Measurements from ENCODE around the gene CD320. TPM values are rescaled to one million over a fixed set of nuclear protein-coding genes. Genes with fewer than 3 reads are reported as not detected.
A peak's percentile ranks its signal among the peaks of the same experiment; 100 is the strongest.

The CD320 gene
- total RNA-seq, 1 donor from 2014 or later = 68.5 TPM

DNA sequence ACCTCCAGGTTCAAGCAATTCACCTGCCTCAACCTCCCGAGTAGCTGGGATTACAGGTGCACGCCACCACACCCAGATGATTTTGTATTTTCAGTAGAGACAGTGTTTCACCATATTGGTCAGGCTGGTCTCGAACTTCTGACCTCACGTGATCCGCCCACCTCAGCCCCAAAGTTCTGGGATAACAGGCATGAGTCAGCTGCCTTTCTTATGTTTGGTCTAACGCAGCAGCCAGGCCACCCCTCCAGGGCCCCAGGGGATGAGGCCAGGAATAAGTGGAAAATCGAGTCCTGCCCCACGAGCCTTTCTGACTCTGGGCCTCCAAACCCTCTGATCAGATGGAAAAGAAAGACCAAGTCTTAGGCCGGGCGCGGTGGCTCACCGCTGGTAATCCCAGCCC is 54.5 kb downstream of the CD320 start:
- no peak for DNase-seq (ENCODE audit: low read depth, low spot score)
- H3K36me3 Mint-ChIP-seq (ENCODE audit: low read depth) = peaks cover 2% of the 10 kb centered on the region
- peaks cover 4% of the 10 kb centered on the region for H3K9me3 Mint-ChIP-seq
- TF ChIP-seq, protein P1, sequence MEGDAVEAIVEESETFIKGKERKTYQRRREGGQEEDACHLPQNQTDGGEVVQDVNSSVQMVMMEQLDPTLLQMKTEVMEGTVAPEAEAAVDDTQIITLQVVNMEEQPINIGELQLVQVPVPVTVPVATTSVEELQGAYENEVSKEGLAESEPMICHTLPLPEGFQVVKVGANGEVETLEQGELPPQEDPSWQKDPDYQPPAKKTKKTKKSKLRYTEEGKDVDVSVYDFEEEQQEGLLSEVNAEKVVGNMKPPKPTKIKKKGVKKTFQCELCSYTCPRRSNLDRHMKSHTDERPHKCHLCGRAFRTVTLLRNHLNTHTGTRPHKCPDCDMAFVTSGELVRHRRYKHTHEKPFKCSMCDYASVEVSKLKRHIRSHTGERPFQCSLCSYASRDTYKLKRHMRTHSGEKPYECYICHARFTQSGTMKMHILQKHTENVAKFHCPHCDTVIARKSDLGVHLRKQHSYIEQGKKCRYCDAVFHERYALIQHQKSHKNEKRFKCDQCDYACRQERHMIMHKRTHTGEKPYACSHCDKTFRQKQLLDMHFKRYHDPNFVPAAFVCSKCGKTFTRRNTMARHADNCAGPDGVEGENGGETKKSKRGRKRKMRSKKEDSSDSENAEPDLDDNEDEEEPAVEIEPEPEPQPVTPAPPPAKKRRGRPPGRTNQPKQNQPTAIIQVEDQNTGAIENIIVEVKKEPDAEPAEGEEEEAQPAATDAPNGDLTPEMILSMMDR (conservative IDR thresholded peaks at IDR 0.05) = no peak
- H3K27me3 Mint-ChIP-seq (ENCODE audit: low read depth) = no peaks in the 10 kb centered on the region
- H3K4me1 Mint-ChIP-seq = peaks cover 7% of the 10 kb centered on the region
- H3K4me3 Mint-ChIP-seq = no peak overlapping the region
- H3K27ac Mint-ChIP-seq (ENCODE audit: unreplicated experiment) = no peak overlapping the region

DNA sequence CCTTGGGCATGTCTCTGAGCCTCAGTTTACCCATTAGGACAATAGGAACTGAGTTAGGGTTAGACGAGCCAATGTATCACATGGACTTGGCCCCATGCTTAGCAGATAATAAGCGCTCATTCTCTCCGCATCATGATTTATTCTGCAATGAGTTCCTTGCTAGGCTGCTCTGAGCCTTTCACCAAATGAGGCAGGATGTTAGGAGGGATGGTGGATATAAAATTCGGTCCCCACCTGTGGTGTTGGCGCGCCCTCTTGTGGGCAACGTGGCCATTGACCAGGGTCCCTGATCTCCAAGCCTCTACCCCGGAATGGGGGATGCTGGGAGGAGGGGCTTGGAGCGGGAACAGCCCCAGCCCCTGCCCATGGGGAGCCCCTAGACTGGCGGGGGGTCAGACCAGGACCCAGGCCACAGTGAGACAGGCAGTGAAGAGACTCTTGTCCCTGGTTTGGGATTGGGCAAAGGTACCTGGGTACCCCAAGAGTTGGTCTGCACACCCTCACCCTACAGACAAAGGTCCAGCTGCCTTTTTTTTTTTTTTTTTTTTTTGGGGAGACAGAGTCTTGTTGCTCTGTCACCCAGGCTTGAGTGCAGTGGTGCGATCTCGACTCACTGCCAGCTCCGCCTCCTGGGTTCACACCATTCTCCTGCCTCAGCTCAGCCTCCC is 55.1 kb downstream of the CD320 start:
- Mint-ChIP-seq H3K27ac (ENCODE audit: unreplicated experiment) (no peak overlapping the region), H3K27me3 (ENCODE audit: low read depth) (no peaks in the 10 kb centered on the region), H3K4me3 (no peak overlapping the region), H3K9me3 (peaks cover 10% of the 10 kb centered on the region), H3K36me3 (ENCODE audit: low read depth) (peaks cover 8% of the 10 kb centered on the region), H3K4me1 (peaks cover 8% of the 10 kb centered on the region)
- peak; percentile 97 for DNase-seq (ENCODE audit: low read depth, low spot score)
- TF ChIP-seq, protein P1 (conservative IDR thresholded peaks at IDR 0.05) = peak; percentile 96

Other genes with a start within 250 kb of the CD320 start
- 12.8 and 13.9 TPM in 2 replicates for gene FBN3, start 158.8 kb downstream of the CD320 start, total RNA-seq
- 30.0 and 31.3 TPM in 2 replicates for gene CERS4, start 99.0 kb downstream of the CD320 start, total RNA-seq
- 50.9 and 51.8 TPM in 2 replicates for gene NDUFA7, start 13.0 kb upstream of the CD320 start, total RNA-seq
- 1,577 and 1,634 TPM in 2 replicates for gene RPS28, start 13.1 kb upstream of the CD320 start, total RNA-seq
- 0.66 and 0.77 TPM in 2 replicates for gene KANK3, start 34.9 kb upstream of the CD320 start, total RNA-seq
- not detected in 2 replicates for gene ANGPTL4, start 55.8 kb upstream of the CD320 start, total RNA-seq
- 121 and 135 TPM in 2 replicates for gene RAB11B, start 82.0 kb upstream of the CD320 start, total RNA-seq
- gene MARCHF2, start 104.9 kb upstream of the CD320 start, total RNA-seq = 13.6 and 14.6 TPM in 2 replicates
- gene HNRNPM, start 136.6 kb upstream of the CD320 start, total RNA-seq = 493 and 498 TPM in 2 replicates
- 0.21 and 0.55 TPM in 2 replicates for gene PRAM1, start 194.3 kb upstream of the CD320 start, total RNA-seq
- gene ZNF414, start 205.8 kb upstream of the CD320 start, total RNA-seq = 31.1 and 31.8 TPM in 2 replicates